NCI-H2196 treated with DMSO at 0.1 percent for 48 hours (cell line): ENCODE measurements around the gene SPTBN4.
A peak's percentile ranks its signal among the peaks of the same experiment; 100 is the strongest.
"Not testable (repeated sequence)": the region's sequence is repeated elsewhere in the genome, so short reads cannot be mapped to it uniquely, and the experiment has no call there.

Experiments used
- DNase-seq: peaks from one replicate; lab custom pipeline; 2025; ENCODE audit not compliant: unreplicated experiment; lab: John Stamatoyannopoulos, UW

The SPTBN4 gene

GRCh38 chr19:40464059-40465024 is 2.5 kb upstream of the SPTBN4 start:
- peak; percentile 55 for DNase-seq

GRCh38 chr19:40465025-40465556 is 1.7 kb upstream of the SPTBN4 start:
- no peak for DNase-seq

GRCh38 chr19:40465557-40466218 is 1.1 kb upstream of the SPTBN4 start, which contains the start of gene BLVRB:
Gene BLVRB (minus strand): TSS chr19:40465745. CDS start chr19:40465688, 57 bp downstream.
- DNase-seq = peak; percentile 95

- DNase-seq = no peak
Measured at GRCh38 chr19:40466219-40466984, 399 bp upstream of the SPTBN4 start.

GRCh38 chr19:40469011-40469410 is 2.2 kb downstream of the SPTBN4 start:
- no peak for DNase-seq

- no peak for DNase-seq
Measured at GRCh38 chr19:40471111-40471510, 4.3 kb downstream of the SPTBN4 start.

GRCh38 chr19:40472516-40472915 is 5.7 kb downstream of the SPTBN4 start:
- DNase-seq = no peak

GRCh38 chr19:40474737-40475136 is 7.9 kb downstream of the SPTBN4 start:
- no peak for DNase-seq

GRCh38 chr19:40475878-40476644 is 9.3 kb downstream of the SPTBN4 start:
- not testable (repeated sequence) for DNase-seq

- DNase-seq = no peak
Measured at GRCh38 chr19:40486017-40486416, 19.2 kb downstream of the SPTBN4 start.

- no peak for DNase-seq
Measured at GRCh38 chr19:40489882-40490230, 23.1 kb downstream of the SPTBN4 start.

- no peak for DNase-seq
Measured at GRCh38 chr19:40492274-40492673, 25.5 kb downstream of the SPTBN4 start.

GRCh38 chr19:40493778-40494177 is 27.0 kb downstream of the SPTBN4 start:
- DNase-seq = no peak

GRCh38 chr19:40494191-40494838 is 27.5 kb downstream of the SPTBN4 start:
- DNase-seq = no peak

GRCh38 chr19:40497214-40497613 is 30.4 kb downstream of the SPTBN4 start:
- DNase-seq = no peak

- DNase-seq = no peak
Measured at GRCh38 chr19:40499320-40499719, 32.5 kb downstream of the SPTBN4 start.

- DNase-seq = not testable (repeated sequence)
Measured at GRCh38 chr19:40500678-40501530, 34.1 kb downstream of the SPTBN4 start.

- DNase-seq = no peak
Measured at GRCh38 chr19:40501599-40501998, 34.8 kb downstream of the SPTBN4 start.

GRCh38 chr19:40502081-40502480 is 35.3 kb downstream of the SPTBN4 start:
- DNase-seq = no peak
